SJSA1 (cell line): ENCODE results near the gene TMEM234. TPM values are rescaled to one million over a fixed set of nuclear protein-coding genes. Genes with fewer than 3 reads are reported as not detected.

Source experiments
- DNase-seq, 2 experiments: peaks; one replicate each; pipeline ENCODE4 v3.0.0-alpha.2; 2015 to 2020; ENCODE audit warnings: low spot score in 2 of 2, low read depth in 1 of 2
- H3K27ac ChIP-seq: fragments of 250-450 bp; sonication (Bioruptor Pico); 2 replicates; pipeline ENCODE4 v1.5.1; 2020; ENCODE audit warnings: mild to moderate bottlenecking, moderate library complexity
- H3K27me3 ChIP-seq: fragments of 250-450 bp; sonication (Bioruptor Pico); replicated peaks from 2 replicates; pipeline ENCODE4 v1.5.1; 2020; ENCODE audit warnings: mild to moderate bottlenecking, moderate library complexity
- H3K36me3 ChIP-seq: fragments of 250-450 bp; sonication (Bioruptor Pico); 2 replicates; pipeline ENCODE4 v1.5.1; 2020; ENCODE audit warnings: mild to moderate bottlenecking
- H3K4me1 ChIP-seq: fragments of 250-450 bp; sonication (Bioruptor Pico); replicated peaks from 2 replicates; pipeline ENCODE4 v1.6.1; 2021; ENCODE audit warnings: mild to moderate bottlenecking
- H3K4me3 ChIP-seq: fragments of 250-450 bp; sonication (Bioruptor Pico); 2 replicates; pipeline ENCODE4 v1.5.1; 2020; ENCODE audit warnings: mild to moderate bottlenecking
- H3K9me3 ChIP-seq: fragments of 250-450 bp; sonication (Bioruptor Pico); replicated peaks from 2 replicates; pipeline ENCODE4 v1.5.1; 2020; ENCODE audit warnings: mild to moderate bottlenecking
- total RNA-seq: library from RNA; depleted of rRNA; stranded (reverse); fragments of >200 nt; shearing (Covaris generic); gene quantifications from 2 replicates; pipeline ENCODE4 v1.2.3, GENCODE V29; 2014

TMEM234 gene
- total RNA-seq, 1 experiment from 2014 or later = 9.2 TPM

- DNase-seq = peak; percentile 35 to 75
- peaks cover 24% of the 10 kb centered on the region for H3K4me1 ChIP-seq
- H3K27ac ChIP-seq = no peak overlapping the region
- H3K27me3 ChIP-seq = no peaks in the 10 kb centered on the region
- no peak overlapping the region for H3K4me3 ChIP-seq
- no peaks in the 10 kb centered on the region for H3K9me3 ChIP-seq
- H3K36me3 ChIP-seq = no peaks in the 10 kb centered on the region
Observed at GRCh38 chr1:32247983-32248889, 26.1 kb upstream of the TMEM234 start.

DNA sequence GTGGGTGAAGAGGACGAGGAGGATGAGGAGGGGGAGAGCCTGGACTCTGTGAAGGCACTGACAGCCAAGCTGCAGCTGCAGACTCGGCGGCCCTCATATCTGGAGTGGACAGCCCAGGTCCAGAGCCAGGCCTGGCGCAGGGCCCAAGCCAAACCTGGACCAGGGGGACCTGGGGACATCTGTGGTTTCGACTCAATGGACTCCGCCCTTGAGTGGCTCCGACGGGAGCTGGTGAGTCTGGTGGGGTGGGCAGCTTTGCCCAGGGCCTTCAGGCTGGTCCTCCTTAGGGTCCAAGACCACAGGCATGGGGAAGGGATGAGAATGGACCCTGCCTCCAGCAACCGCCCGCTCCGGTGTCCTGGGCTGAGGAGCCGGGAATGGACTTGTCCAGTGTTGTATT is 25.3 kb upstream of the TMEM234 start:
- Histone ChIP-seq H3K27me3 (no peaks in the 10 kb centered on the region), H3K4me3 (no peak overlapping the region), H3K36me3 (no peaks in the 10 kb centered on the region), H3K27ac (no peak overlapping the region), H3K4me1 (peaks cover 27% of the 10 kb centered on the region), H3K9me3 (no peaks in the 10 kb centered on the region)
- DNase-seq = no peak

- peaks cover 33% of the 10 kb centered on the region for H3K4me1 ChIP-seq
- no peak within 1 kb of the TSS for H3K27ac ChIP-seq
- DNase-seq = peak in 1 of 2 experiments; percentile 28
- no peaks in the 10 kb centered on the region for H3K9me3 ChIP-seq
- no peaks in the 10 kb centered on the region for H3K27me3 ChIP-seq
- no peak within 1 kb of the TSS for H3K4me3 ChIP-seq
- H3K36me3 ChIP-seq = no peaks in the 10 kb centered on the region
Observed at GRCh38 chr1:32246888-32247273, 24.7 kb upstream of the TMEM234 start, which contains the start of gene FAM167B. Gene FAM167B, plus strand, starts transcription at chr1:32247222. Its CDS starts 200 bp downstream, at chr1:32247422.

- Histone ChIP-seq H3K36me3 (no peaks in the 10 kb centered on the region; the same call in 1 of the 2 replicates), H3K27ac (no peak overlapping the region), H3K4me1 (peaks cover 42% of the 10 kb centered on the region), H3K9me3 (no peaks in the 10 kb centered on the region), H3K4me3 (no peak overlapping the region), H3K27me3 (no peaks in the 10 kb centered on the region)
- no peak for DNase-seq
Observed at GRCh38 chr1:32242341-32242851, 20.2 kb upstream of the TMEM234 start.

GRCh38 chr1:32241001-32241763 is 19.0 kb upstream of the TMEM234 start:
- peak overlapping the region; percentile 32; the same call in 1 of the 2 replicates for H3K27ac ChIP-seq
- peak; percentile 47 to 63 for DNase-seq
- H3K27me3 ChIP-seq = no peaks in the 10 kb centered on the region
- H3K9me3 ChIP-seq = no peaks in the 10 kb centered on the region
- H3K4me3 ChIP-seq = peak overlapping the region; percentile 47
- H3K4me1 ChIP-seq = peaks cover 40% of the 10 kb centered on the region
- H3K36me3 ChIP-seq = no peaks in the 10 kb centered on the region; the same call in 1 of the 2 replicates

DNA sequence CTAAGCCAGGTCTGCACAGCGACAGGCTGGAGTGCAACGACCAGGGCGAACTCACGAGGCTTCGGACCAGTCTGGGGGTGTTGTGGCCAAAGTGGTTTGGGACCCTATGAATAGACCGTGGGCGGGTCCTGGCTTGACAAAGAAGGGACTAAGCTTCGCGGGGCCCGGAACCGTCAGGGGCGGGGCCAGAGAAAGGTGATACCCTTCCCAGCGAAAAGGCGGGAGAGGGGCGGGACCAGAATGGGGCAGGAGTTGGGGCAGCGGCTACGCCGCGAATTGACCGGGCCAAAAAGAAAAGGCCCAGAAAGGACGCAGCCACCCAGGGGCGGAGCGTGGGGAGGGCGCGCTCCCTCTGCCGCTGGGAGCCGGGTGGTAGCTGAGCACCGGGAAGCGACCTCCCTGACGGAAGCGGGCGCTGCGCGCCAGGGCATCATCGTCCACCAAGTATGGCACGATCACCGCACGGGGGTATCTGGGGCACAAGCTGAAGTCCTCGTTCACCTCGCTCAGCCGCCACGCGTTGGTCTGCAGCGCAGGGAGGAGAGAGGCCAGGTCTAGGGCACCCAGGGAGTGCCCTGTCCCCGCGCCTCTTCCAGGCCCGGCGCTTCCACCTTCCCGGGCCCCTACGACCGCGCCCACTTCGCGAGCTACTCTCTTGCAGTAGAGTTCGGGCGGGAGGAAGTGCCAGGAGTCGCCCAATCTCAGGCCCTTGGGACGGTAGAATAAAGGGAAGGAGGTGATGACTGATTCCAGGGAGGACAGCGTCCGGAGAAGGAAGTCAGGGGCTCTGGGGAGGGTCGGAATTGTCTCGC is 18.2 kb upstream of the TMEM234 start:
- H3K27ac ChIP-seq = peak overlapping the region; percentile 32
- no peaks in the 10 kb centered on the region; the same call in 1 of the 2 replicates for H3K36me3 ChIP-seq
- peaks cover 46% of the 10 kb centered on the region for H3K4me1 ChIP-seq
- no peaks in the 10 kb centered on the region for H3K27me3 ChIP-seq
- peak; percentile 77 to 79 for DNase-seq
- peak overlapping the region; percentile 47 for H3K4me3 ChIP-seq
- H3K9me3 ChIP-seq = no peaks in the 10 kb centered on the region

- Histone ChIP-seq H3K9me3 (no peaks in the 10 kb centered on the region), H3K27ac (no peak overlapping the region), H3K36me3 (peaks cover 3% of the 10 kb centered on the region), H3K4me3 (peak overlapping the region; percentile 47), H3K27me3 (no peaks in the 10 kb centered on the region), H3K4me1 (peaks cover 52% of the 10 kb centered on the region)
- no peak for DNase-seq
Observed at GRCh38 chr1:32239790-32240139, 17.6 kb upstream of the TMEM234 start.

- Histone ChIP-seq H3K36me3 (peaks cover 8% of the 10 kb centered on the region), H3K27ac (no peak overlapping the region), H3K9me3 (no peaks in the 10 kb centered on the region), H3K4me1 (peaks cover 56% of the 10 kb centered on the region), H3K4me3 (no peak overlapping the region), H3K27me3 (no peaks in the 10 kb centered on the region)
- no peak for DNase-seq
Observed at GRCh38 chr1:32239337-32239736, 17.2 kb upstream of the TMEM234 start.

GRCh38 chr1:32234792-32235191 is 12.6 kb upstream of the TMEM234 start:
- Histone ChIP-seq H3K27ac (peak overlapping the region; percentile 88), H3K9me3 (no peaks in the 10 kb centered on the region), H3K36me3 (peaks cover 44% of the 10 kb centered on the region), H3K4me1 (peaks cover 27% of the 10 kb centered on the region), H3K27me3 (no peaks in the 10 kb centered on the region), H3K4me3 (no peak overlapping the region)
- DNase-seq = no peak

- H3K9me3 ChIP-seq = no peaks in the 10 kb centered on the region
- peaks cover 25% of the 10 kb centered on the region for H3K4me1 ChIP-seq
- peaks cover 64% of the 10 kb centered on the region for H3K36me3 ChIP-seq
- H3K27ac ChIP-seq = no peak overlapping the region
- no peak overlapping the region for H3K4me3 ChIP-seq
- no peak for DNase-seq
- H3K27me3 ChIP-seq = no peaks in the 10 kb centered on the region
Observed at GRCh38 chr1:32232558-32233304, 10.6 kb upstream of the TMEM234 start.

DNA sequence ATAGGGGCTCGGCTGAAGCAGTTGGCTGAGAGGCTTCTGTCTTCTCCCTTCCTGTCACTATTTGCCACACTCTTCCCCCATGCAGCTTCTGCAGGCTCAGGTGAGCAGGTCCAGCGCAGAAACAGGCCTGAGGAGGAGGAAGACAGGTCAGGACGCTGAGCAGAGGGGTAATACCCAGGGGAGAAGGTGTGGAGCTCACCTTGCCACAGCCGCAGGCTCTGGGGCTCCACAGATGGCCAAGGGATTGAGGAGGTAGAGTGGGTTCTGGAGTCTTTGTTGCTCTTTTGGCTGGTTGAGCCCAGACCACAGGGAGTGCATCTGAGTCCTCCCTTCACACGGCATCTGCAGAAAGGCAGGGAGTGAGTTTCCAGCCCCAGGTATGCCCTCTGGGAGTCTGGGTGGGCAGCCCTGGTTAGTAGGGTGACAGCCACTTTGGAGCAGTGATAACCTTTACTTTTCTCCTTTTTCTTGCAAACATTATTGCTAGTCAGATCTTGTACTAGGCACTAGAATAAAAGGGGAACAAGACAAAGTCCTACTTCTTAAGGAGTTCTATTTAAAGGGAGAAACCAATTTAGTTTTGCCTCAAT is 9.8 kb upstream of the TMEM234 start:
- no peaks in the 10 kb centered on the region for H3K27me3 ChIP-seq
- no peak overlapping the region for H3K27ac ChIP-seq
- H3K36me3 ChIP-seq = peaks cover 72% of the 10 kb centered on the region
- peaks cover 23% of the 10 kb centered on the region for H3K4me1 ChIP-seq
- DNase-seq = no peak
- H3K4me3 ChIP-seq = no peak overlapping the region
- no peaks in the 10 kb centered on the region for H3K9me3 ChIP-seq

- H3K4me1 ChIP-seq = peaks cover 4% of the 10 kb centered on the region
- peaks cover 96% of the 10 kb centered on the region for H3K36me3 ChIP-seq
- H3K4me3 ChIP-seq = no peak overlapping the region
- no peak for DNase-seq
- H3K27me3 ChIP-seq = no peaks in the 10 kb centered on the region
- H3K9me3 ChIP-seq = no peaks in the 10 kb centered on the region
- H3K27ac ChIP-seq = no peak overlapping the region
Observed at GRCh38 chr1:32228771-32229170, 6.6 kb upstream of the TMEM234 start.
